Epithelial cell of esophagus (primary cell): Measurements from ENCODE around the gene TRPC4.

ENCODE experiments used
- DNase-seq: peaks from one replicate; pipeline ENCODE4 v3.0.0; 2010; ENCODE audit warnings: low read depth
- H3K4me3 ChIP-seq: 2 replicates; pipeline ENCODE4 v1.5.1; 2011; ENCODE audit warnings: mild to moderate bottlenecking, low read length, control low read depth
- TF ChIP-seq, protein P1 (sequence below): IDR thresholded peaks from 2 replicates; pipeline ENCODE4 v1.5.1; 2011; ENCODE audit warnings: low read depth, mild to moderate bottlenecking, low read length, control low read depth, inconsistent platforms; ENCODE audit not compliant: insufficient read depth; ENCODE audit errors: missing control alignments

TRPC4 gene

DNA sequence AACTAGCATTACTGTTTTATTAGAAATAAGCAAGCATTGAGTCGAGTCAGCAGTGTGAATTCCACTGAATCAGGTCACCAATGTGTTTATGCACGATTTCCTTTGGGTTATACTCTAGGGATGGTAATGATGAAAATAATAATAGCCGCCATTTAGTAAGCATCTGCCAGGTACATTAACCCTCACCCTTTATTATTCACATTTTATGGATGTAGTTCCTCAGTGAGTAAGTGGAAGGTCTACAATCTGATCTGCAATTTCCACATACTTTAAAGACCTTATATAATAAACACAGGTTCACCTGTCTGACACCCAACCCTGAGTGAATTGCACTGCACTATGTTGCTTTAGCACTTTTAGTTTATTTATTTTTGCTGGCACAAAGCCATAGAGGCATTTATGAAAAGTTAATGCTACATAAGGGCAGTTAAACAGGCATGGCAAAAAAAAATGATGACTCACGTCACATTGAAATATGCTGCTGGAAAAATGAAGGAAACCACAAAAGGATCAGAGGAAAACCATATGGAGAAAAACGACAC lies 122.4 kb downstream of the TRPC4 start:
- no peak overlapping the region for H3K4me3 ChIP-seq
- TF ChIP-seq, protein P1, sequence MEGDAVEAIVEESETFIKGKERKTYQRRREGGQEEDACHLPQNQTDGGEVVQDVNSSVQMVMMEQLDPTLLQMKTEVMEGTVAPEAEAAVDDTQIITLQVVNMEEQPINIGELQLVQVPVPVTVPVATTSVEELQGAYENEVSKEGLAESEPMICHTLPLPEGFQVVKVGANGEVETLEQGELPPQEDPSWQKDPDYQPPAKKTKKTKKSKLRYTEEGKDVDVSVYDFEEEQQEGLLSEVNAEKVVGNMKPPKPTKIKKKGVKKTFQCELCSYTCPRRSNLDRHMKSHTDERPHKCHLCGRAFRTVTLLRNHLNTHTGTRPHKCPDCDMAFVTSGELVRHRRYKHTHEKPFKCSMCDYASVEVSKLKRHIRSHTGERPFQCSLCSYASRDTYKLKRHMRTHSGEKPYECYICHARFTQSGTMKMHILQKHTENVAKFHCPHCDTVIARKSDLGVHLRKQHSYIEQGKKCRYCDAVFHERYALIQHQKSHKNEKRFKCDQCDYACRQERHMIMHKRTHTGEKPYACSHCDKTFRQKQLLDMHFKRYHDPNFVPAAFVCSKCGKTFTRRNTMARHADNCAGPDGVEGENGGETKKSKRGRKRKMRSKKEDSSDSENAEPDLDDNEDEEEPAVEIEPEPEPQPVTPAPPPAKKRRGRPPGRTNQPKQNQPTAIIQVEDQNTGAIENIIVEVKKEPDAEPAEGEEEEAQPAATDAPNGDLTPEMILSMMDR: no peak
- peak; percentile 84 for DNase-seq

DNA sequence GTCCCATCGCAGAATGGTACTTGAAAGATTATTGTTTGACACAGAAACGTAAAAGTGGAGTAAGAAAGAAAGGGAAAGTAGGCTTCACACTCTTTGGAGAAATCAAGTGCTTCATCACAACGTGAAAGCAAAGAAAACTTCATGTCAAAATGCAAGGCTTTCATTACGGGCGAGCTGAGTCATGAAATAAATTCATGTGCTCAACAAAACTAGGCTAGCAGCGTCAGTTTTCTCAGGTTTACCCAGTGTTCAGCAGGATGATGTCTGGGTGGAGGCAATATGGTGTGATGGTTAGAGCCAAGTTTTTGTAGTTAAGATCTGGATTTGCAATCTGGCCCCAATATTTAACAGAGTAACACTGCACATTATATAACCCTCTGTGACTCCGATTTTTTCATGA lies 128.0 kb downstream of the TRPC4 start:
- DNase-seq: peak; percentile 57
- H3K4me3 ChIP-seq: no peak overlapping the region
- TF ChIP-seq, protein P1: no peak

DNA sequence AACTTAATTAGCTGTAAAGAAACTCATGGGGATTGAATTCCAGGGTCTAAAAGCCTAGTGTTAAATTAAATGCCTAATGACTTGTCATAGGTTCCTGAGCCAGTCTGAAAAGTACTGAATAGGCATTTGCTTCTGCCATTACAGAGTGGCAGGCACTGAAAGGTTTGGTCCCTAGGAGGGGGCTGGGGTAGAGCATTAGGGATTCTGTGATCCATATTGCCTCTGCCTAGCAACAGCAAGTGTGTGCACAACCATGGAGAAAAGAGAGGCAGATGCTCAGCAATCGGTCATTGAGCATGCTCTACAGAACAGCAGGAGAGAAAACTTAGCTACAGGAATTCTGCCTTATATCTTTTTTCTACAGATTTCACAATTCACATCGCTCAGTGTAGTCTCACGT lies 133.5 kb downstream of the TRPC4 start:
- no peak overlapping the region for H3K4me3 ChIP-seq
- no peak for DNase-seq
- TF ChIP-seq, protein P1: no peak

DNA sequence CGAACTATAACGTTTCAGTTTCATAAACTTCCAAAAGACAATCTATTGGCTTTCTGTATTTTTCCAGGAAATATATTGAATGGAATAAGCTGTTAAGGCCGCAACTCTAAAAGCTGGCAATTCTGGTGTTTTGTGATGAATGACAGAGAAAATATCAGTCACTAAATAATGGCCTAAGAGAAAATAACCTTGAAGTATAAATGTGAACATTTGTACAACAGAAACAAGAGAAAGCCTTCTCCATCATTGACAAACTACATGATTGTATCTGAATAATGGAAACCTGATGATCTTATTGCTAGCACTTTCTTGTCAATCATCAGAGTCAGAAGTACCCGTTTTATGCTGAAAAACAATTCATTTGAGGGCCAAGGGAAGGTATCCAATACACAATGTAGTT lies 134.3 kb downstream of the TRPC4 start:
- no peak for DNase-seq
- H3K4me3 ChIP-seq: no peak overlapping the region
- TF ChIP-seq, protein P1: no peak

DNA sequence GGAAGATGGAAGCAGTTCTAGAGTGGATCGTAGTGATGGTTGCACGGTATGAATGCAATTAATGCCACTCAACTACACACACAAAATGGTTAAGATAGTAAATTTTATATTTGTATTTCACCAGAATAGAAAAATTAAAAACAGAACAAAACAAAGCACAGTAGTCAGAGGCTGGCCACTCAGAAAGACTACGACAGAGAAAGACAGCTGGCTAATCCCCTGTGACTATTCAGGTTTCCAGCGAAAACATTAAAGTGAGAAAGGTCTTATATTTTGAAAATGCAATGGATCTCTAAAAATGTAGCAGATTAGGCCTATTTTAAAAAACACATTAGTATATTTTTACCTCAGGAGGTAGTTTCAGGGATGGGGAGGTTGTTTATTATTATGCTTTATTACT lies 139.7 kb downstream of the TRPC4 start:
- TF ChIP-seq, protein P1: no peak
- H3K4me3 ChIP-seq: no peak overlapping the region
- no peak for DNase-seq

DNA sequence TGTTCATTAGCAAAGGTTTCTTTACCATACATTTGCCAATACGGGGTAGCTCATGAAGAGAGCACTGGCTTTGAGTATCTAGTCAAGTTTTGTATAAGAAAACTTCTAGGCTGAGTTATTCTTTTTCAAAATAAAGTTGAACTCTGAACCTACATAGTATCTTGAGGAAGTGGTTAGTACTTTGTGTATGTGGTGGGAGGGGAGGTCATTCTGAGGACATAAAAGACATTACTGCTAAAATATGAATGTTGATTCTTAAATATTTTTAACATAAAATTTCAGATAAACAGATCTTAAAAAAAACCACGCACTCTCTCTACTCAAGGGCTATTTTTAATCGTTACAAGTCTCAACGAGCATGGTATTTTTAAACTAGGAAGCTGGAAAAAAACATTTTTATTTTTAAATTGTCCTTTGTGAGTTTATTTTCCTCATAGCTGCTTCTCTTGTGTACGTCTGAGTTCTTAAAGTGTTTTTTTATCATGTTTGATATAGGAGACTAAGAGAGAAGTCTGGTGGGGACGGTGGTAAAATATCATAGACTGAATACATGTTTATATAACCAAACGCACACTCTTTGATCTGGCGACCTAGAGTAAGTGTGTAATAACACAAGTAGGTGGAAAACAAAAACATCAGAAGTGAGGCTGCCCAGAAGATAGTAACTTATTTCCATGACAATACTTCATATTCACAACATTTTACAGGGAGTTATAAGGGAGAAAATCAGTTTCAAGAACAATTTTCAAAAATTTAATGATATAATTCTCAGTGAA lies 153.0 kb downstream of the TRPC4 start:
- TF ChIP-seq, protein P1: no peak
- no peak overlapping the region for H3K4me3 ChIP-seq
- DNase-seq: no peak

DNA sequence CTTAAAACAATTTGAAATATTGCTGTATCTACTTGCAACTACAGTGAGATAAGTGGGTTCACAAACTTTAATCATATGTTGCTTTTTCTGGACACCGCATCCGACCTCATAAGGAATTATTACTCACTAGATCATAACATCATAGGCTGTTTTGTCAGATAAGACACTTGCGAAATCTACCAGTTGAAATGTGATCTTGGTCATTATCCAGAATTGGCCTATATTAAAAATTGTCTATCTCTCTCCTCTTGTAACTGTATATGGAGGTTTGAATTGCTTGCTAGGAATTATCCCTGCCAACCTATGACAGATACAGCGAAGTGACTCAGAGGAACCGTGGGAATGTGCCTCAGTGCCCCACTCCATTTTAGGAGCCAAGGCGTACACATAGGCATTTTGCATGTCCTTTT lies 154.0 kb downstream of the TRPC4 start:
- TF ChIP-seq, protein P1: no peak
- peak; percentile 63 for DNase-seq
- no peak overlapping the region for H3K4me3 ChIP-seq
